NCI-H226 (cell line): ENCODE results near the gene EPHA6.
"Not testable (repeated sequence)": the region's sequence is repeated elsewhere in the genome, so short reads cannot be mapped to it uniquely, and the experiment has no call there.

Experiments used
- DNase-seq: peaks from one replicate; pipeline ENCODE4 v3.0.0-alpha.2; 2015

Gene EPHA6

GRCh38 chr3:97481416-97481815 is 667.0 kb downstream of the EPHA6 start:
- no peak for DNase-seq

GRCh38 chr3:97485206-97485605 is 670.8 kb downstream of the EPHA6 start:
- DNase-seq, result no peak

GRCh38 chr3:97487587-97487986 is 673.2 kb downstream of the EPHA6 start:
- no peak for DNase-seq

- no peak for DNase-seq
These were observed 674.3 kb downstream of the EPHA6 start for GRCh38 chr3:97488741-97489140.

- DNase-seq, result no peak
These were observed 681.5 kb downstream of the EPHA6 start for GRCh38 chr3:97495896-97496295.

- DNase-seq, result no peak
These were observed 682.7 kb downstream of the EPHA6 start for GRCh38 chr3:97497138-97497537.

- DNase-seq, result no peak
These were observed 690.1 kb downstream of the EPHA6 start for GRCh38 chr3:97504463-97504862.

GRCh38 chr3:97510795-97511194 is 696.4 kb downstream of the EPHA6 start:
- DNase-seq, result no peak

- no peak for DNase-seq
These were observed 700.7 kb downstream of the EPHA6 start for GRCh38 chr3:97515076-97515475.

GRCh38 chr3:97530691-97531090 is 716.3 kb downstream of the EPHA6 start:
- DNase-seq, result no peak

GRCh38 chr3:97547573-97547972 is 733.2 kb downstream of the EPHA6 start:
- DNase-seq, result not testable (repeated sequence)

- DNase-seq, result no peak
These were observed 736.0 kb downstream of the EPHA6 start for GRCh38 chr3:97550408-97550807.

GRCh38 chr3:97552186-97552585 is 737.8 kb downstream of the EPHA6 start:
- no peak for DNase-seq

GRCh38 chr3:97575742-97576141 is 761.3 kb downstream of the EPHA6 start:
- peak; percentile 12 for DNase-seq

GRCh38 chr3:97576221-97576620 is 761.8 kb downstream of the EPHA6 start:
- DNase-seq, result no peak

- peak; percentile 50 for DNase-seq
These were observed 765.0 kb downstream of the EPHA6 start for GRCh38 chr3:97579365-97579764.

- no peak for DNase-seq
These were observed 796.2 kb downstream of the EPHA6 start for GRCh38 chr3:97610626-97611025.

- DNase-seq, result no peak
These were observed 798.2 kb downstream of the EPHA6 start for GRCh38 chr3:97612632-97613031.

- DNase-seq, result no peak
These were observed 798.7 kb downstream of the EPHA6 start for GRCh38 chr3:97613139-97613538.

- not testable (repeated sequence) for DNase-seq
These were observed 806.1 kb downstream of the EPHA6 start for GRCh38 chr3:97620514-97620913.

GRCh38 chr3:97636465-97636864 is 822.1 kb downstream of the EPHA6 start:
- DNase-seq, result no peak

GRCh38 chr3:97646932-97647331 is 832.5 kb downstream of the EPHA6 start:
- no peak for DNase-seq

GRCh38 chr3:97647441-97647982 is 833.1 kb downstream of the EPHA6 start:
- no peak for DNase-seq

- no peak for DNase-seq
These were observed 841.6 kb downstream of the EPHA6 start for GRCh38 chr3:97655971-97656370.

GRCh38 chr3:97656638-97657037 is 842.2 kb downstream of the EPHA6 start:
- DNase-seq, result no peak
